Panc1 (cell line): ENCODE measurements around the gene CORO2A.

Experiments used
- CTCF ChIP-seq: fragments of 450-650 bp; IDR thresholded peaks from 2 replicates; pipeline ENCODE4 v1.5.1; 2017; ENCODE audit warnings: mild to moderate bottlenecking
- POLR2AphosphoS5 ChIP-seq: IDR thresholded peaks from 2 replicates; pipeline ENCODE4 v1.6.1; 2012; ENCODE audit warnings: mild to moderate bottlenecking, low read depth, low read length, moderate library complexity
- SIN3A ChIP-seq: IDR thresholded peaks from 2 replicates; pipeline ENCODE4 v1.6.1; 2012; ENCODE audit warnings: low read depth, mild to moderate bottlenecking, low read length, moderate library complexity, borderline replicate concordance; ENCODE audit not compliant: insufficient read depth
- TCF7L2 ChIP-seq: IDR thresholded peaks from 2 replicates; pipeline ENCODE4 v1.6.1; 2011; ENCODE audit warnings: mild to moderate bottlenecking, low read depth, low read length, inconsistent platforms
- TF ChIP-seq, protein P1 (sequence below), 2 experiments: IDR thresholded peaks; 2 replicates each; pipeline ENCODE4 v1.6.1; 2011 to 2012; ENCODE audit warnings: low read depth in 2 of 2, control low read depth in 1 of 2, low read length in 1 of 2, mild to moderate bottlenecking in 1 of 2, moderate library complexity in 1 of 2; ENCODE audit not compliant: insufficient read depth in 1 of 2

DNA sequence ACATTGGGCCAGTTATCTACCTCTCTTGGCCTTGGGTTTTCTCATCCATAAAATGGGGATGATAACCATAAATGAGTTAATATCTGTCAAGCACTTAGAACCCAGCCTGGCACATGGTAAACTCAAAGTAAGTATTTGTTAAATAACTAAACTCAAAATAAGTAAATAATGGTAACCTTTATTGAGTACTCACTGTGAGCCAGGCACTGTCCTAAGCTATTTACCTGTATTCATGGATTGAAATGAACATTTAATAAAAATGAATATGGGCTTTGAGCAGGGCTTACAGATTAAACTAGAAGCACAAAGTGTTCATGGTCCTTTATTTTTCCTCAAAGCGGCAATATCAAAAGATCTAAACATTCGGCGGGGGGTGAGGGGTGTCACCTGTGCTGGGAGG, 16.7 kb downstream of the CORO2A start:
- TF ChIP-seq CTCF (no peak), POLR2AphosphoS5 (no peak), TCF7L2 (no peak), SIN3A (no peak)
- TF ChIP-seq, protein P1, sequence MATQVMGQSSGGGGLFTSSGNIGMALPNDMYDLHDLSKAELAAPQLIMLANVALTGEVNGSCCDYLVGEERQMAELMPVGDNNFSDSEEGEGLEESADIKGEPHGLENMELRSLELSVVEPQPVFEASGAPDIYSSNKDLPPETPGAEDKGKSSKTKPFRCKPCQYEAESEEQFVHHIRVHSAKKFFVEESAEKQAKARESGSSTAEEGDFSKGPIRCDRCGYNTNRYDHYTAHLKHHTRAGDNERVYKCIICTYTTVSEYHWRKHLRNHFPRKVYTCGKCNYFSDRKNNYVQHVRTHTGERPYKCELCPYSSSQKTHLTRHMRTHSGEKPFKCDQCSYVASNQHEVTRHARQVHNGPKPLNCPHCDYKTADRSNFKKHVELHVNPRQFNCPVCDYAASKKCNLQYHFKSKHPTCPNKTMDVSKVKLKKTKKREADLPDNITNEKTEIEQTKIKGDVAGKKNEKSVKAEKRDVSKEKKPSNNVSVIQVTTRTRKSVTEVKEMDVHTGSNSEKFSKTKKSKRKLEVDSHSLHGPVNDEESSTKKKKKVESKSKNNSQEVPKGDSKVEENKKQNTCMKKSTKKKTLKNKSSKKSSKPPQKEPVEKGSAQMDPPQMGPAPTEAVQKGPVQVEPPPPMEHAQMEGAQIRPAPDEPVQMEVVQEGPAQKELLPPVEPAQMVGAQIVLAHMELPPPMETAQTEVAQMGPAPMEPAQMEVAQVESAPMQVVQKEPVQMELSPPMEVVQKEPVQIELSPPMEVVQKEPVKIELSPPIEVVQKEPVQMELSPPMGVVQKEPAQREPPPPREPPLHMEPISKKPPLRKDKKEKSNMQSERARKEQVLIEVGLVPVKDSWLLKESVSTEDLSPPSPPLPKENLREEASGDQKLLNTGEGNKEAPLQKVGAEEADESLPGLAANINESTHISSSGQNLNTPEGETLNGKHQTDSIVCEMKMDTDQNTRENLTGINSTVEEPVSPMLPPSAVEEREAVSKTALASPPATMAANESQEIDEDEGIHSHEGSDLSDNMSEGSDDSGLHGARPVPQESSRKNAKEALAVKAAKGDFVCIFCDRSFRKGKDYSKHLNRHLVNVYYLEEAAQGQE (IDR thresholded peaks at IDR 0.05; ENCODE audit: insufficient read depth in 1 of 2, low read depth in 2 of 2, low read length in 1 of 2) = no peak
